ENCODE measurements around the gene IMMP2L. TPM values are rescaled to one million over a fixed set of nuclear protein-coding genes. Genes with fewer than 3 reads are reported as not detected.

IMMP2L gene
- total and polyA plus RNA-seq, 2 of the 4 experiments (the other 2 are of a cell fraction): 5.8 to 9.3 TPM

DNA sequence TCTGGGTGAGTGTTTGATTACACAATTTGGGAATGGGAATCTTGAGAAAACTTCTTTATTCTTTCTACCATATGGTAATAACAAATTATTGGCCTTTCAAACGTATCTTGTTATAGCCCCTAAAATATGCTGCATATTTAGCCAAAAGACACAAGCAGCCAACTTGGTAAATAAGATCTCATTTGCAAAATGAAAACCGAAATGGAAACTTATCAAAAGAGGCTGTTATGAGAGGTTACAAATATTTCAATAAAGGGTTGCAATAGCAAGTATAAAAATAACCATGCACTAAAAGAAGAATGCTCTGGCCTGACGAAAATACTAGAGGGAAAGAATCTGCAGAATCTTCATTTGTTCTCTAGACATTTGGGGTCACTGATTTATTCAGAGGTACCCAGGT, 730.9 kb downstream of the IMMP2L start:
- DNase-seq (no peak), ATAC-seq (ENCODE audit: low read depth) (no peak)
- Histone ChIP-seq H2BK20ac (ENCODE audit: low read depth, low read length) (no peak overlapping the region), H3K4ac (ENCODE audit: low read depth, low read length) (no peak overlapping the region), H4K5ac (ENCODE audit: low read depth, low read length) (no peak overlapping the region), H3K79me1 (ENCODE audit: low read depth in 1 of 2, low read length in 2 of 2) (no peaks in the 10 kb centered on the region), H2AK5ac (ENCODE audit: low read depth, low read length) (no peak overlapping the region), H3K56ac (ENCODE audit: extremely low read depth, insufficient read depth, low read length) (no peak overlapping the region), H3K4me2 (ENCODE audit: low read depth, low read length) (no peak overlapping the region), H3K4me3 (ENCODE audit: insufficient read depth, low read depth, low read length) (no peak overlapping the region), H2BK5ac (ENCODE audit: low read depth, low read length, poor library complexity, severe bottlenecking) (no peak overlapping the region), H2AK9ac (replicated peaks; ENCODE audit: low read depth, low read length, poor library complexity) (no peak overlapping the region), H3K23ac (ENCODE audit: low read depth, low read length) (no peak overlapping the region), H4K91ac (ENCODE audit: insufficient read depth, low read depth, low read length) (no peak overlapping the region), H4K8ac (ENCODE audit: low read depth in 2 of 2, low read length in 2 of 2) (no peak overlapping the region), H3K18ac (ENCODE audit: low read depth, low read length) (no peak overlapping the region), H3K9me3 (ENCODE audit: control insufficient read depth, insufficient read depth, low read length) (no peaks in the 10 kb centered on the region), H2AFZ (replicated peaks; ENCODE audit: low read length, poor library complexity) (no peak overlapping the region), H3K9ac (ENCODE audit: low read depth, low read length) (no peak overlapping the region), H3K27me3 (ENCODE audit: control insufficient read depth, insufficient read depth, low read length) (no peaks in the 10 kb centered on the region), H2BK120ac (ENCODE audit: low read depth, low read length) (no peak overlapping the region), H3K4me1 (ENCODE audit: control insufficient read depth, insufficient read depth, low read length) (no peaks in the 10 kb centered on the region), H4K20me1 (ENCODE audit: insufficient read depth, low read length) (no peaks in the 10 kb centered on the region), H3K14ac (replicated peaks; ENCODE audit: low read depth, low read length) (no peak overlapping the region), H3K36me3 (ENCODE audit: control insufficient read depth, insufficient read depth, low read length) (no peaks in the 10 kb centered on the region), H2BK15ac (ENCODE audit: low read depth, low read length) (no peak overlapping the region), H3K9me1 (ENCODE audit: insufficient read depth, low read length) (no peaks in the 10 kb centered on the region), H3K27ac (ENCODE audit: insufficient read depth, low read length) (no peak overlapping the region)
- no CpG with 5 or more reads among the region's 3 CpGs for WGBS, 2 experiments (ENCODE audit: extremely low coverage in 2 of 2, insufficient read length in 1 of 2)
- in situ Hi-C loops (cut with MboI; ENCODE audit: low sequenced_read_pairs): no loop called here
- BruUV-seq (replicated peaks): no TSS peak
- TF ChIP-seq MAZ (IDR thresholded peaks at IDR 0.05; ENCODE audit: borderline replicate concordance, low read depth, low read length): no peak
- no peak for TF ChIP-seq RFX5 (IDR thresholded peaks at IDR 0.05; ENCODE audit: low read depth, low read length)
- no peak for TF ChIP-seq POLR2A (IDR thresholded peaks at IDR 0.05; ENCODE audit: low read depth, low read length)
- no peak for TF ChIP-seq CEBPB (IDR thresholded peaks at IDR 0.05; ENCODE audit: low read depth, low read length)
- no peak for TF ChIP-seq NFE2L2 (IDR thresholded peaks at IDR 0.05; ENCODE audit: low read depth, low read length)
- TF ChIP-seq FOS (IDR thresholded peaks at IDR 0.05; ENCODE audit: low read depth, low read length): no peak
- TF ChIP-seq, protein P1, sequence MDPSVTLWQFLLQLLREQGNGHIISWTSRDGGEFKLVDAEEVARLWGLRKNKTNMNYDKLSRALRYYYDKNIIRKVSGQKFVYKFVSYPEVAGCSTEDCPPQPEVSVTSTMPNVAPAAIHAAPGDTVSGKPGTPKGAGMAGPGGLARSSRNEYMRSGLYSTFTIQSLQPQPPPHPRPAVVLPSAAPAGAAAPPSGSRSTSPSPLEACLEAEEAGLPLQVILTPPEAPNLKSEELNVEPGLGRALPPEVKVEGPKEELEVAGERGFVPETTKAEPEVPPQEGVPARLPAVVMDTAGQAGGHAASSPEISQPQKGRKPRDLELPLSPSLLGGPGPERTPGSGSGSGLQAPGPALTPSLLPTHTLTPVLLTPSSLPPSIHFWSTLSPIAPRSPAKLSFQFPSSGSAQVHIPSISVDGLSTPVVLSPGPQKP (IDR thresholded peaks at IDR 0.05; ENCODE audit: borderline replicate concordance, low read depth, low read length): no peak
- TF ChIP-seq CTCF (conservative IDR thresholded peaks at IDR 0.05; ENCODE audit: low read depth, low read length): no peak
- no peak for TF ChIP-seq CHD1 (IDR thresholded peaks at IDR 0.05; ENCODE audit: low read depth, low read length)
- no peak for TF ChIP-seq BHLHE40 (IDR thresholded peaks at IDR 0.05; ENCODE audit: low read depth, low read length)
- no peak for TF ChIP-seq RCOR1 (IDR thresholded peaks at IDR 0.05; ENCODE audit: insufficient replicate concordance, low read length)
- TF ChIP-seq, protein P2, sequence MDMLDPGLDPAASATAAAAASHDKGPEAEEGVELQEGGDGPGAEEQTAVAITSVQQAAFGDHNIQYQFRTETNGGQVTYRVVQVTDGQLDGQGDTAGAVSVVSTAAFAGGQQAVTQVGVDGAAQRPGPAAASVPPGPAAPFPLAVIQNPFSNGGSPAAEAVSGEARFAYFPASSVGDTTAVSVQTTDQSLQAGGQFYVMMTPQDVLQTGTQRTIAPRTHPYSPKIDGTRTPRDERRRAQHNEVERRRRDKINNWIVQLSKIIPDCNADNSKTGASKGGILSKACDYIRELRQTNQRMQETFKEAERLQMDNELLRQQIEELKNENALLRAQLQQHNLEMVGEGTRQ (IDR thresholded peaks at IDR 0.05; ENCODE audit: low read depth, low read length): no peak
- TF ChIP-seq MXI1 (IDR thresholded peaks at IDR 0.05; ENCODE audit: borderline replicate concordance, low read depth, low read length): no peak
- TF ChIP-seq MAFK (IDR thresholded peaks at IDR 0.05; ENCODE audit: low read depth, low read length): no peak
- TF ChIP-seq SMC3 (IDR thresholded peaks at IDR 0.05; ENCODE audit: low read depth, low read length): no peak
- no peak for TF ChIP-seq RAD21 (IDR thresholded peaks at IDR 0.05; ENCODE audit: low read length)
- ChIA-PET CTCF (no interaction called here), POLR2A (ENCODE audit: unreplicated experiment) (no interaction called here)
- dilution Hi-C loops (cut with HindIII; ENCODE audit: low sequenced_read_pairs, unreplicated experiment): no loop called here
- intact Hi-C loops (cut with micrococcal nuclease): no loop called here
